ENCODE data around the gene ATP6AP2.
"Not testable (repeated sequence)": the region's sequence is repeated elsewhere in the genome, so short reads cannot be mapped to it uniquely, and the experiment has no call there.

The ATP6AP2 gene

DNA sequence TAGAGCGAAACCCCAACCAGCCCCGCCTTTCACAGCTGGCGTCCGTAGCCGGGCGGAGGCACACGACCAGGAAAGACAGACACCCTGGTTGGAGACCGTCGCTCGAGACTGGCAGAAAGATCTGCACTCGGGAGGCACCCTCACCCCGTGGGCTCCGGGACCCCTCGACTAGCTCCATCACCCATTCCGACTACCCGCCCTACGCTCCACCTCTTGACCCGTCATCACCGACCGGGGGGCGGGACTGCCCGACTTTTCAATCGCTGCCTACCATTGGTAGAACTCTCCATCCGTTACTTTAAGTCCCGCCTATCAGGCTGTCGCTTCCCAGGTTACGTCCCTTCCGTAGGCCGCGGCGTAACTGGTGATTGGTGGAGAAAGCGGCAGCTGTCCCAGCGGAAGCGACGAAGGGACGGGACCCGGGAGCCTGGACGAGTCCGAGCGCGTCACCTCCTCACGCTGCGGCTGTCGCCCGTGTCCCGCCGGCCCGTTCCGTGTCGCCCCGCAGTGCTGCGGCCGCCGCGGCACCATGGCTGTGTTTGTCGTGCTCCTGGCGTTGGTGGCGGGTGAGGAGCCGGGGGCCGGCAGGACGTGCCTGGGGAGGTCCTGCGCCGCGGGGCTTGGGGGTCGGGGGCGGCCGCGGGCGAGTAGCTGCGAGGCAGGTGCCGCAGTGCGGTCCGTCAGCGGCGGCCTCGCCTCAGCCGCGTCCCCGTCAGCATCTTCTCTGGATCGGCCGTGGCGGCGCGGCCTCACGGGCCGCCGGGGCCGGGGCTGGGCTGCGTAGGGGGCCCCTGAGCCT lies at the start of gene ATP6AP2:
Gene ATP6AP2, plus strand, starts transcription at position 434 of the 799 bp plus-strand sequence. Its CDS starts 96 bp downstream, at position 530.
- DNase-seq (ENCODE audit: low read depth) = peak; percentile 94

GRCh38 chrX:40531056-40531826 lies 49.5 kb upstream of the ATP6AP2 start:
- no peak for DNase-seq (ENCODE audit: low read depth)

DNA sequence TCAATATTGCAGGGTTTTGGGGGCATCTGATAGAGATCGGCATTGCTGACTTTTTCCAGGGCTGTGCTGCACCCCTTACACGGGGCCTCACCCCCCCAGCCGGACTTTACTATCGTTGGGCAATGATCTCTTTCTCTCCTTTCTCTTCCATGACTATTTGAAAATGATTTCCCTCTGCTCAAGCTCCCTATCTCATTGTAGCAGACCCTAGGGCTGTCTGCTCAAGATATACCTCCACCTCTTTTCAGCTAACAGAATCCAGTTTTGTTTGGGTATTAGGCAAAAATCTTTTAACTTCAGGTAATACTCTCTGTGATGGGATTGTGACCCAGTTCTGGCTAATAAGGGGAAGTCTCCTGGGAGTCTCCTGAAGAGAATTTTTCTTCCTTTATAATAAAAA lies 43.5 kb upstream of the ATP6AP2 start:
- no peak for DNase-seq (ENCODE audit: low read depth)

- DNase-seq (ENCODE audit: low read depth) = no peak
Observed at GRCh38 chrX:40538406-40538805, 42.4 kb upstream of the ATP6AP2 start.

DNA sequence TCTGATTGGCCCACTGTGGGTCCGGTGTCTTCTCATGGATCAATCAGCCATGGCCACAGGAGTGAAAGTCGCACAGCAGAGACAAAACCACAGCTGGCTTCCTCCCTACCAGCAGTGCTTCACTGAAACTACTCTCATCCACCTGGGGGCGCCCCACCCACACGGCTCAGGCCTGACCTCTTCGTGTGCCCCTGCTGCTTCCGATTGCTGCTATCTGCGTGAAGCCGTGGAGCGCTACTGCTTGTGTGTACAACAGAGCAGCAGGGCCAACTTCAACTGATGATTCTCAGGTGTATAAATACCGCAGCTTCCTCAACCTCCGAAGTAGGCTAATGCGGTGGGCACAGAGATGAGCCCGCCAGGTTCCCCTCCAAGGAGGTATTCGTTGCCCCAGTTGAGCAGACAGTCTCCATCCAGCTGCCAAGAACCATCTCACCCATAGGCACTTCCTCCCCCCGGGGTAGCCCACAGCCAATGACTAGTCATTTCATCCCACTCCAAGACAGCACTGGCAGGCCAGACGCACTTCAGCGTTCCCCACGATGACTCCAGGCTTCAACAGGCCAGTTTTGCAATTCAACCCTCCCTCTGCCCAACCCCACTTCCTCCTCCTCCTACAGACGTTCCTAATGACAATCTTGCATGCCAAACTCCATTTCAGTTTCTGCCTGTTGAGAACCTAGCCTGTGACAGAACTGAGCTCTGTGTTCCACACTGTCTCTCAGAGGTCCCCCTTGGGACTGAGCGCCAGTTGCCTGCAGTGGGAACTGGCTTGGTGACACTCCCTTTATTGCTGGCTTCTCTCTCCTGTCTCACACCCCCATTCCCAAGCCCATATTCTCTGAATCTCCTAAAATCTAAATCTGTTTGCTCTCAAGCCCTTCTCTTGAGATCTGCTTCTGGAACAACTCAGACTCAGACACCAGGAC lies 41.3 kb upstream of the ATP6AP2 start:
- DNase-seq (ENCODE audit: low read depth) = peak; percentile 41

DNA sequence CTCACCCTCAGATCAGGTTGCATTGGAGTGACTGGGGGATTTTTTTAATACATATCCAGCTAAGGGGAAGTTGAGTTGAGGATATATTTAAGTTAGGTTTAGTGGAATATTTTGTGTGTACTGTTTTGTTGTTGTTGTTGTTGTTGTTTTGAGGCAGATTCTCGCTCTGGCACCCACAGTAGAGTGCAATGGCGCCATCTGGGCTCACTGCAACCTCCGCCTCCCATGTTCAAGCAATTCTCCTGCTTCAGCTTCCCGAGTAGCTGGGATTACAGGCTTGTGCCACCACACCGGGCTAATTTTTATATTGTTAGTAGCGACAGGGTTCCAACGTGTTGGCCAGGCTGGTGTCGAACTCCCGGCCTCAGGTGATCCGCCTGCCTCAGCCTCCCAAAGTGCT lies 38.6 kb upstream of the ATP6AP2 start:
- no peak for DNase-seq (ENCODE audit: low read depth)

GRCh38 chrX:40542972-40543371 lies 37.8 kb upstream of the ATP6AP2 start:
- DNase-seq (ENCODE audit: low read depth) = no peak

- DNase-seq (ENCODE audit: low read depth) = peak; percentile 62
Observed at GRCh38 chrX:40543661-40544328, 37.0 kb upstream of the ATP6AP2 start.

- DNase-seq (ENCODE audit: low read depth) = peak; percentile 21
Observed at GRCh38 chrX:40544343-40545266, 36.2 kb upstream of the ATP6AP2 start.

GRCh38 chrX:40546870-40547269 lies 33.9 kb upstream of the ATP6AP2 start:
- DNase-seq (ENCODE audit: low read depth) = no peak

DNA sequence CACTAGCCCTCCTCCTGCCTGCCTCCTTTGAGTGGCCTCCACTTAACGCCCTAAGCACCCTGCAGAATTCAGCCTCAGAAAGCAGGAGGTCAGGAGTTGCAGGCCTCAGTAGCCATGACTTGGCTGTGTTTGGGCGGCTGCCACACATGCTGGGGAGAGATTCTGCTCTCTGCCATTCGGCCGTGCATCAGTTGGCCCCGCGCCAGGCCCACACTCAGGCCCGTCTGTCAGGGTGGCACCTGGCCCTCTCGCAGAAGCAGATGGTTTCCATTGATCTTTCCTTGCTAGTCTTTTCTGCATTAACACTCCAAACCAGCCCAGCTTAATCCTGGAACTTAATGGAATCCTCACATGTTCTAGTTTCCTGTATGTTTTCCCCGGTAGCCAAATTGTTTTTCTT lies 30.7 kb upstream of the ATP6AP2 start:
- no peak for DNase-seq (ENCODE audit: low read depth)

DNA sequence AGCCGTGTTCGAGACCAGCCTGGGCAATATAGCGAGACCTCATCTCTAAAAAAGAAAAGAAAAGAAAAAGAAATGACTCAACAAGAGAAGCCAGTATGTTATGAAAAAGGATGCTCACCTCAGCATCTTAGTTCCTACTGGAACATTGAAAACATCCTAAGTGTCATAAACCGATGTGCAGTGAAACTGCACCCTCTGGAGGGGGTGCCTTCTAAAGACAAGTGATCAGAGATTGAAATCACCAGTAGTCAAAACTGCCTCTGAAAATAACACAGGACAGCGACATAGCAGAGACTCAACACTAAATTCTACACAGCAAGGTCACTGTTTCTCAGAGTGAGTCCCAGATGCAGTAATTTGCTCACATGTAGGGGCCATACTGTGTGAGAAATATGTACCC lies 28.0 kb upstream of the ATP6AP2 start:
- peak; percentile 37 for DNase-seq (ENCODE audit: low read depth)

GRCh38 chrX:40558590-40558989 lies 22.2 kb upstream of the ATP6AP2 start:
- no peak for DNase-seq (ENCODE audit: low read depth)

- DNase-seq (ENCODE audit: low read depth) = no peak
Observed at GRCh38 chrX:40563784-40564183, 17.0 kb upstream of the ATP6AP2 start.

DNA sequence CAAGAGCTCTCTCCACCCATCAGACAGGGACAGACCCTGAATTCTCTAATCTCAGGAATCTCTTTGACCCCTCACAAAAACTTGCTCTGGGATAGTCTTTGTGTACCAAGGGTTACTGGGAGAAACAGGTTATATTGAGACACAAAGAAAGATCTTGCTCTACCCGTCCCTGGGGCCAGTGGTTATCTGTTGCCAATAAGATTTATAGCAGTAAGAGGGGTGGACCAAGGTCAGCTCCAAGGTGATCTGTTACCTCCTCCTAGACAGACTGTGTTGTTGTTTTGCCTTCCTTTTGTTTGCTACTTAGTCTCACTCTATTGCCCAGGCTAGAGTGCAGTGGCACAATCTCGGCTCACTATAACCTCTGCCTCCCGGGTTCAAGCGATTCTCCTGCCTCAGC lies 16.3 kb upstream of the ATP6AP2 start:
- DNase-seq (ENCODE audit: low read depth) = no peak

GRCh38 chrX:40570346-40571093 lies 10.2 kb upstream of the ATP6AP2 start:
- DNase-seq (ENCODE audit: low read depth) = no peak

DNA sequence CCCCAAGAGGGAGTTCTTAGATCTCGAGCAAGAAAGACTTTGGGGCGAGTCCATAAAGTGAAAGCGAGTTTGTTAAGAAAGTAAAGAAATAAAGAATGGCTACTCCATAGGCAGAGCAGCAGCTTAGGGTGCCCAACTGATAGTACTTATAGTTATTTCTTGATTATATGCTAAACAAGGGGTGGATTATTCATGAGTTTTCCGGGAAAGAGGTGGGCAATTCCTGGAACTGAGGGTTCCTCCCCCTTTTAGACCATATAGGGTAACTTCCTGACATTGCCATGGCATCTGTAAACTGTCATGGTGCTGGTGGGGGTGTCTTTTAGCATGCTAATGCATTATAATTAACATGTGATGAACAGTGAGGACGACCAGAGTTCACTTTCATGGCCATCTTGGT lies 9.6 kb upstream of the ATP6AP2 start:
- not testable (repeated sequence) for DNase-seq (ENCODE audit: low read depth)

GRCh38 chrX:40571600-40571999 lies 9.2 kb upstream of the ATP6AP2 start:
- no peak for DNase-seq (ENCODE audit: low read depth)

- DNase-seq (ENCODE audit: low read depth) = peak; percentile 45
Observed at GRCh38 chrX:40573763-40574162, 7.0 kb upstream of the ATP6AP2 start.

DNA sequence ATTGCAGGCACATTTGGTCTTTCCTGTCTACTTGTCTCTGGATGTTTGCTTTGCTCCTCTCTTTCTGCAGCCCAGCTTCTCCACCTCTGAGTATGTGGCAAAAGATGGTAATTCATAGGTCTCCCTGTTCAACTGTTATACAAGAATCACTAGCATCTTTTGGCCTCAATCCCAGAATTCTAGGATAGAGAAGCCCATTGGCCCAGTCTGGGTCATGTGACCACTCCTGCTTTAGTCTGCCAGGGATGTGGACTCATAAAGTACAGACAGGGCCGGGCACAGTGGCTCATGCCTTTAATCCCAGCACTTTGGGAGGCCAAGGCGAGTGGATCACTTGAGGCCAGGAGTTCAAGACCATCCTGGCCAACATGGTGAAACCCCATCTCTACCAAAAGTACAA lies 5.4 kb upstream of the ATP6AP2 start:
- DNase-seq (ENCODE audit: low read depth) = peak; percentile 51

Data from ELR (cell line).